RWPE2 (cell line): ENCODE measurements around the gene VAX1.

Source experiments
- ATAC-seq: fragments of 200-7000 bp; cut with Tn5 transposase; 3 replicates; pipeline ENCODE4 v1.9.1; 2021; ENCODE audit warnings: low read depth
- DNase-seq: peaks from one replicate; pipeline ENCODE4 v3.0.0-alpha.2; 2020; ENCODE audit warnings: low spot score
- H3K27ac ChIP-seq: fragments of 450-650 bp; 2 replicates; pipeline ENCODE4 v1.5.1; 2017; ENCODE audit warnings: mild to moderate bottlenecking; ENCODE audit not compliant: poor library complexity, severe bottlenecking
- H3K27me3 ChIP-seq: fragments of 250-450 bp; sonication (Bioruptor Pico); 2 replicates; pipeline ENCODE4 v1.5.1; 2021; ENCODE audit warnings: mild to moderate bottlenecking, moderate library complexity; ENCODE audit not compliant: insufficient read depth, poor library complexity, severe bottlenecking
- H3K36me3 ChIP-seq: fragments of 250-450 bp; sonication (Bioruptor Pico); 2 replicates; pipeline ENCODE4 v1.5.1; 2020; ENCODE audit warnings: low read depth, mild to moderate bottlenecking, moderate library complexity
- H3K4me1 ChIP-seq: fragments of 250-450 bp; sonication (Bioruptor Pico); 2 replicates; pipeline ENCODE4 v1.5.1; 2021; ENCODE audit warnings: mild to moderate bottlenecking, moderate library complexity; ENCODE audit not compliant: insufficient read depth, poor library complexity, severe bottlenecking
- H3K4me3 ChIP-seq: fragments of 250-450 bp; sonication (Bioruptor Pico); 2 replicates; pipeline ENCODE4 v1.5.1; 2021; ENCODE audit warnings: mild to moderate bottlenecking, moderate library complexity; ENCODE audit not compliant: severe bottlenecking
- H3K9me3 ChIP-seq: fragments of 250-450 bp; sonication (Bioruptor Pico); 2 replicates; pipeline ENCODE4 v1.5.1; 2021; ENCODE audit warnings: mild to moderate bottlenecking, moderate library complexity; ENCODE audit not compliant: severe bottlenecking
- CTCF ChIP-seq: fragments of 450-650 bp; IDR thresholded peaks from one replicate; pipeline ENCODE4 v1.5.1; 2017; ENCODE audit warnings: mild to moderate bottlenecking, moderate library complexity; ENCODE audit not compliant: poor library complexity, severe bottlenecking

The VAX1 gene

DNA sequence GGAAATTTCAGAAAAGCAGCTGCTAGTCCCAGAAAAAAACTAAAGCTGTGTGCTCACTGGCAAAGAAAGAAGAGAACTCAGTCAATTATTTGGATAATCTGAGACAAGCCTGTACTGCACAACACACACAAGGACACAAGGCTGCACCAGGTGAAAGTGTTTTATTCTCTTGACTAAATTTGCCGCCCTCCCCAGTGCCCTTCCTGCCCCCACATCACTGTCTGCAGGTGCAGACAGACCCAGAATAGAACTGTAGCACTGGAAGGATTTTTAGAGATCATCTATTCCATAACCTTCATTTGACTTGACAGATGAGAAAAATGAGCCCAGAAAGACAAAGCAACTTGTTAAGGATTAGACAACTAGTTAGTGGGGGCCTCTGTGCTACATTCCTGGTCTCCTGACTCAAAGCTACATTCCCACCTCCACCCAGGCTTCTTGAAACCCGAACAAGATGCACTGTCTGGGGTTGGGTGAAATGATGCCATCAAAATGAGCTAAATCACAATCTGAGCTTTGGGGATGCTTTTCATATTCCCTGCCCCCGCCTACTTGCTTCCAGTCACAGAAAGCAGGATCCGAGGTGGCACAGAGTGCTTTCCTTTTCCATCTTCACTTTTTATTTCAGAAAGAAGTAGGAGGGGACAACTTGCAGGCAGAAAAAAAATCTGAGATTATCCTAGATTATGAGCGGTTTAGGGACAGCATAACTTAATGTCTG, 5.2 kb upstream of the VAX1 start:
- Histone ChIP-seq H3K9me3 (peaks cover 7% of the 10 kb centered on the region), H3K36me3 (no peaks in the 10 kb centered on the region), H3K4me1 (no peaks in the 10 kb centered on the region), H3K27ac (no peak overlapping the region), H3K27me3 (peaks cover 87% of the 10 kb centered on the region), H3K4me3 (no peak overlapping the region)
- ATAC-seq = no peak
- no peak for DNase-seq
- TF ChIP-seq CTCF = no peak

GRCh38 chr10:117140525-117140902, 2.4 kb upstream of the VAX1 start:
- peaks cover 97% of the 10 kb centered on the region for H3K27me3 ChIP-seq
- H3K27ac ChIP-seq = no peak overlapping the region
- ATAC-seq = no peak
- DNase-seq = no peak
- TF ChIP-seq CTCF = no peak
- H3K4me3 ChIP-seq = no peak overlapping the region
- H3K4me1 ChIP-seq = no peaks in the 10 kb centered on the region
- no peaks in the 10 kb centered on the region for H3K36me3 ChIP-seq
- H3K9me3 ChIP-seq = peaks cover 7% of the 10 kb centered on the region

GRCh38 chr10:117139581-117140524, 1.8 kb upstream of the VAX1 start:
- Histone ChIP-seq H3K27me3 (peaks cover 97% of the 10 kb centered on the region), H3K36me3 (no peaks in the 10 kb centered on the region), H3K9me3 (peaks cover 2% of the 10 kb centered on the region), H3K4me3 (no peak overlapping the region), H3K27ac (no peak overlapping the region), H3K4me1 (no peaks in the 10 kb centered on the region)
- ATAC-seq (no peak), DNase-seq (no peak)
- no peak for TF ChIP-seq CTCF

DNA sequence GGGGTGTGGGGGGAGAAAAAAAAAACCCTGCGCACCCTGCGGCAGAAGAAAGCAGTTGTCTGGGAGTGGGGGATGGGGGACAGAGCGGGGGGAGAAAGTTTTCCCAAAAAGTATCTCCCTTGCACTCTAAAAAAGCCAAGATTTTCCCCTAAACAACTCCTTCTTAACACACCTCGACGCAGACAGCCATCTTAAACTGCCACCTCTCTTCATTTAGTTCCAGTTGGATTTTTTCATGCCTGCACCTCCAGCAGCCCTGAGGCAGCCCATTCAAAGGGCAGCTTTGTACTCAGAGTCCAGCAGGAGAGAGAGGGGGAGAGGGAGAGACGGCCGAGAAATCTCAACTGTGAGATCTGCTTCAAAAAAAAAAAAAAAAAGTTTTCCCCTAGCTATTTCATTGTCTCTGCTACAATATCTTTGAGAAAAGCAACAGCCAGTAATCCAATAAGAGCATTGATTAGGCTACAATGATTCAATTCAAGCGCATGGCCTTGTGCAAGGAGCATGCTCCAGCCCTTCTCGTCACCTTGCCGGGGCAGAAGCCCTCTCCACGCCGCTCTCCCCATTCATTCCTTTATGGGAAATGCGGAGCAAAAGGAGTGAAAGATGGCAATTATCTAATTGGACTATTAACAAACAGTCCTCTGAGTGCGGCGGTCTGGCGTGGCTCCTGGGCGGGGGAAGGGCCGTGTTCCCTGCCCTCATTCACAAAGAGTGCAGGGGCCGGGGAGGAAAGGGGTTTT, 939 bp upstream of the VAX1 start:
- H3K27ac ChIP-seq = no peak overlapping the region
- no peaks in the 10 kb centered on the region for H3K9me3 ChIP-seq
- no peak overlapping the region for H3K4me3 ChIP-seq
- no peaks in the 10 kb centered on the region for H3K36me3 ChIP-seq
- DNase-seq = no peak
- H3K4me1 ChIP-seq = no peaks in the 10 kb centered on the region
- peaks cover 95% of the 10 kb centered on the region for H3K27me3 ChIP-seq
- ATAC-seq = no peak
- no peak for TF ChIP-seq CTCF
